Activated T-cell treated with anti-CD3 and anti-CD28 coated beads, Interleukin-2, amount 50 U/mL, for 4 hours (primary cell): ENCODE measurements around the gene SPAG7. TPM values are rescaled to one million over a fixed set of nuclear protein-coding genes. Genes with fewer than 3 reads are reported as not detected.
A peak's percentile ranks its signal among the peaks of the same experiment; 100 is the strongest.

Experiments
- ATAC-seq, 2 donors: fragments of 200-7000 bp; cut with Tn5 transposase; one replicate each; pipeline ENCODE4 v1.10.0; 2021
- DNase-seq: peaks from one replicate; pipeline ENCODE4 v3.0.0-alpha.2; 2020
- H3K27me3 Mint-ChIP-seq: one replicate; pipeline ENCODE4 v1.8.0; 2021; ENCODE audit warnings: low read depth, mixed read lengths
- H3K36me3 Mint-ChIP-seq: one replicate; pipeline ENCODE4 v1.8.0; 2022; ENCODE audit warnings: mixed read lengths; ENCODE audit not compliant: insufficient read depth
- H3K4me1 Mint-ChIP-seq: one replicate; pipeline ENCODE4 v1.8.0; 2021; ENCODE audit warnings: low read depth, mixed read lengths
- H3K4me3 Mint-ChIP-seq: one replicate; pipeline ENCODE4 v1.8.0; 2021; ENCODE audit warnings: mild to moderate bottlenecking, moderate library complexity, mixed read lengths
- H3K9me3 Mint-ChIP-seq: one replicate; pipeline ENCODE4 v1.8.0; 2021; ENCODE audit warnings: mixed read lengths
- total RNA-seq, 3 donors: library from RNA; stranded (reverse); gene quantifications; one replicate each; pipeline ENCODE4 v1.2.1, GENCODE V29; 2021

The SPAG7 gene
- total RNA-seq, 3 donors from 2014 or later, result 47.7 to 67.4 (median 56.9) TPM

- ATAC-seq (peak; percentile 18 to 19), DNase-seq (peak; percentile 21)
- H3K27me3 Mint-ChIP-seq, result no peaks in the 10 kb centered on the region
- no peaks in the 10 kb centered on the region for H3K9me3 Mint-ChIP-seq
- peak overlapping the region; percentile 92 for H3K4me3 Mint-ChIP-seq
- H3K4me1 Mint-ChIP-seq, result peaks cover 39% of the 10 kb centered on the region
- peaks cover 4% of the 10 kb centered on the region for H3K36me3 Mint-ChIP-seq
These were observed 20.4 kb upstream of the SPAG7 start for GRCh38 chr17:4987767-4988567.

- peaks cover 39% of the 10 kb centered on the region for H3K4me1 Mint-ChIP-seq
- H3K27me3 Mint-ChIP-seq, result no peaks in the 10 kb centered on the region
- ATAC-seq (peak; percentile 93), DNase-seq (peak; percentile 85)
- peak within 1 kb of the TSS; percentile 92 for H3K4me3 Mint-ChIP-seq
- peaks cover 7% of the 10 kb centered on the region for H3K36me3 Mint-ChIP-seq
- H3K9me3 Mint-ChIP-seq, result no peaks in the 10 kb centered on the region
These were observed 19.5 kb upstream of the SPAG7 start, which contains the start of gene CAMTA2 for GRCh38 chr17:4986951-4987766. Gene CAMTA2 (minus strand): TSS chr17:4987675. CDS start chr17:4986222, 1,453 bp downstream.

GRCh38 chr17:4986403-4986802 is 18.8 kb upstream of the SPAG7 start:
- H3K4me3 Mint-ChIP-seq, result peak overlapping the region; percentile 92
- DNase-seq (no peak), ATAC-seq (no peak)
- H3K27me3 Mint-ChIP-seq, result no peaks in the 10 kb centered on the region
- peaks cover 3% of the 10 kb centered on the region for H3K36me3 Mint-ChIP-seq
- no peaks in the 10 kb centered on the region for H3K9me3 Mint-ChIP-seq
- peaks cover 40% of the 10 kb centered on the region for H3K4me1 Mint-ChIP-seq

GRCh38 chr17:4982305-4982704 is 14.7 kb upstream of the SPAG7 start:
- H3K36me3 Mint-ChIP-seq, result peaks cover 24% of the 10 kb centered on the region
- no peaks in the 10 kb centered on the region for H3K27me3 Mint-ChIP-seq
- no peak overlapping the region for H3K4me3 Mint-ChIP-seq
- ATAC-seq, result no peak
- no peak for DNase-seq
- no peaks in the 10 kb centered on the region for H3K9me3 Mint-ChIP-seq
- H3K4me1 Mint-ChIP-seq, result peaks cover 27% of the 10 kb centered on the region

- DNase-seq (no peak), ATAC-seq (peak; percentile 77 to 88)
- H3K9me3 Mint-ChIP-seq, result no peaks in the 10 kb centered on the region
- H3K27me3 Mint-ChIP-seq, result no peaks in the 10 kb centered on the region
- peaks cover 24% of the 10 kb centered on the region for H3K36me3 Mint-ChIP-seq
- peaks cover 18% of the 10 kb centered on the region for H3K4me1 Mint-ChIP-seq
- H3K4me3 Mint-ChIP-seq, result no peak overlapping the region
These were observed 13.1 kb upstream of the SPAG7 start for GRCh38 chr17:4980644-4981216.

GRCh38 chr17:4978726-4979125 is 11.1 kb upstream of the SPAG7 start:
- Mint-ChIP-seq H3K27me3 (no peaks in the 10 kb centered on the region), H3K36me3 (peaks cover 42% of the 10 kb centered on the region), H3K4me3 (no peak overlapping the region), H3K4me1 (peaks cover 16% of the 10 kb centered on the region), H3K9me3 (no peaks in the 10 kb centered on the region)
- DNase-seq, result no peak
- no peak for ATAC-seq

- peaks cover 43% of the 10 kb centered on the region for H3K36me3 Mint-ChIP-seq
- peaks cover 21% of the 10 kb centered on the region for H3K4me1 Mint-ChIP-seq
- no peaks in the 10 kb centered on the region for H3K27me3 Mint-ChIP-seq
- H3K9me3 Mint-ChIP-seq, result no peaks in the 10 kb centered on the region
- no peak for DNase-seq
- ATAC-seq, result no peak
- no peak overlapping the region for H3K4me3 Mint-ChIP-seq
These were observed 6.6 kb upstream of the SPAG7 start for GRCh38 chr17:4974115-4974670.

- H3K4me1 Mint-ChIP-seq, result peaks cover 28% of the 10 kb centered on the region
- H3K4me3 Mint-ChIP-seq, result no peak overlapping the region
- no peaks in the 10 kb centered on the region for H3K27me3 Mint-ChIP-seq
- ATAC-seq (no peak), DNase-seq (no peak)
- H3K36me3 Mint-ChIP-seq, result peaks cover 44% of the 10 kb centered on the region
- no peaks in the 10 kb centered on the region for H3K9me3 Mint-ChIP-seq
These were observed 5.9 kb upstream of the SPAG7 start for GRCh38 chr17:4973256-4974114.

- no peaks in the 10 kb centered on the region for H3K27me3 Mint-ChIP-seq
- no peak overlapping the region for H3K4me3 Mint-ChIP-seq
- ATAC-seq (no peak), DNase-seq (no peak)
- no peaks in the 10 kb centered on the region for H3K9me3 Mint-ChIP-seq
- H3K36me3 Mint-ChIP-seq, result peaks cover 40% of the 10 kb centered on the region
- peaks cover 28% of the 10 kb centered on the region for H3K4me1 Mint-ChIP-seq
These were observed 5.1 kb upstream of the SPAG7 start for GRCh38 chr17:4972752-4973151.

GRCh38 chr17:4972322-4972721 is 4.7 kb upstream of the SPAG7 start:
- ATAC-seq (no peak), DNase-seq (no peak)
- Mint-ChIP-seq H3K9me3 (no peaks in the 10 kb centered on the region), H3K4me3 (no peak overlapping the region), H3K36me3 (peaks cover 39% of the 10 kb centered on the region), H3K4me1 (peaks cover 28% of the 10 kb centered on the region), H3K27me3 (no peaks in the 10 kb centered on the region)

- H3K4me3 Mint-ChIP-seq, result no peak overlapping the region
- no peaks in the 10 kb centered on the region for H3K27me3 Mint-ChIP-seq
- no peaks in the 10 kb centered on the region for H3K9me3 Mint-ChIP-seq
- peaks cover 28% of the 10 kb centered on the region for H3K4me1 Mint-ChIP-seq
- peaks cover 39% of the 10 kb centered on the region for H3K36me3 Mint-ChIP-seq
- no peak for DNase-seq
- ATAC-seq, result no peak
These were observed 4.2 kb upstream of the SPAG7 start for GRCh38 chr17:4971826-4972225.

GRCh38 chr17:4970273-4970672 is 2.7 kb upstream of the SPAG7 start:
- ATAC-seq, result no peak
- no peaks in the 10 kb centered on the region for H3K9me3 Mint-ChIP-seq

GRCh38 chr17:4969551-4970173 is 2.0 kb upstream of the SPAG7 start:
- H3K4me1 Mint-ChIP-seq, result peaks cover 38% of the 10 kb centered on the region
- ATAC-seq, result no peak
- DNase-seq, result no peak
- H3K36me3 Mint-ChIP-seq, result peaks cover 37% of the 10 kb centered on the region
- H3K9me3 Mint-ChIP-seq, result no peaks in the 10 kb centered on the region
- H3K4me3 Mint-ChIP-seq, result no peak overlapping the region
- H3K27me3 Mint-ChIP-seq, result no peaks in the 10 kb centered on the region

More at GRCh38 chr17:4970273-4970672, 2.7 kb upstream of the SPAG7 start:
- peaks cover 42% of the 10 kb centered on the region for H3K36me3 Mint-ChIP-seq
- peaks cover 36% of the 10 kb centered on the region for H3K4me1 Mint-ChIP-seq
- no peak overlapping the region for H3K4me3 Mint-ChIP-seq
- no peak for DNase-seq
- H3K27me3 Mint-ChIP-seq, result no peaks in the 10 kb centered on the region
